Measurements from ENCODE around the gene AGAP1.

DNA sequence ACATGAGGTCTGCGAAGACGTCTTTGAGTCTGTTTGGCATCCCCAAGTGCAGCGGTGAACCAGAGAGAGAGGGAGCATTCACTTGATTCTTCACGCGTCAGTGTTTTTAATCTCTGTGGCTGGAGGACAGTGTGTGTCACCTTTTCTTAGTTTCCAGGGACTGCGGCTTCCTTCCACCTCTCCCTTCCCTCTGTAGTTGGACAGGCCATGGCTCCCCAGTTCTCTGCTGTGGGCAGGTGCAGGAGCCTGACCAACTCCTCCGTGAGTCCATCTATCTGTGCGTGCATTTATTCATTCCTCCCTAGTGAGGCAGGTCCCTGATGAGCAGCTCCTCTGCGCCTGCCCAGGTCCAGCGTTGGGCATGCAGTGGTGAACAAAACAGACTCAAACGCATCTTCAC lies 42.9 kb downstream of the AGAP1 start:
- TF ChIP-seq, protein P1, sequence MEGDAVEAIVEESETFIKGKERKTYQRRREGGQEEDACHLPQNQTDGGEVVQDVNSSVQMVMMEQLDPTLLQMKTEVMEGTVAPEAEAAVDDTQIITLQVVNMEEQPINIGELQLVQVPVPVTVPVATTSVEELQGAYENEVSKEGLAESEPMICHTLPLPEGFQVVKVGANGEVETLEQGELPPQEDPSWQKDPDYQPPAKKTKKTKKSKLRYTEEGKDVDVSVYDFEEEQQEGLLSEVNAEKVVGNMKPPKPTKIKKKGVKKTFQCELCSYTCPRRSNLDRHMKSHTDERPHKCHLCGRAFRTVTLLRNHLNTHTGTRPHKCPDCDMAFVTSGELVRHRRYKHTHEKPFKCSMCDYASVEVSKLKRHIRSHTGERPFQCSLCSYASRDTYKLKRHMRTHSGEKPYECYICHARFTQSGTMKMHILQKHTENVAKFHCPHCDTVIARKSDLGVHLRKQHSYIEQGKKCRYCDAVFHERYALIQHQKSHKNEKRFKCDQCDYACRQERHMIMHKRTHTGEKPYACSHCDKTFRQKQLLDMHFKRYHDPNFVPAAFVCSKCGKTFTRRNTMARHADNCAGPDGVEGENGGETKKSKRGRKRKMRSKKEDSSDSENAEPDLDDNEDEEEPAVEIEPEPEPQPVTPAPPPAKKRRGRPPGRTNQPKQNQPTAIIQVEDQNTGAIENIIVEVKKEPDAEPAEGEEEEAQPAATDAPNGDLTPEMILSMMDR (IDR thresholded peaks at IDR 0.05; ENCODE audit: low read depth, low read length, missing input control) = no peak
- TF ChIP-seq, protein P2, sequence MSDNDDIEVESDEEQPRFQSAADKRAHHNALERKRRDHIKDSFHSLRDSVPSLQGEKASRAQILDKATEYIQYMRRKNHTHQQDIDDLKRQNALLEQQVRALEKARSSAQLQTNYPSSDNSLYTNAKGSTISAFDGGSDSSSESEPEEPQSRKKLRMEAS (IDR thresholded peaks at IDR 0.05) = no peak
- TF ChIP-seq, protein P3, sequence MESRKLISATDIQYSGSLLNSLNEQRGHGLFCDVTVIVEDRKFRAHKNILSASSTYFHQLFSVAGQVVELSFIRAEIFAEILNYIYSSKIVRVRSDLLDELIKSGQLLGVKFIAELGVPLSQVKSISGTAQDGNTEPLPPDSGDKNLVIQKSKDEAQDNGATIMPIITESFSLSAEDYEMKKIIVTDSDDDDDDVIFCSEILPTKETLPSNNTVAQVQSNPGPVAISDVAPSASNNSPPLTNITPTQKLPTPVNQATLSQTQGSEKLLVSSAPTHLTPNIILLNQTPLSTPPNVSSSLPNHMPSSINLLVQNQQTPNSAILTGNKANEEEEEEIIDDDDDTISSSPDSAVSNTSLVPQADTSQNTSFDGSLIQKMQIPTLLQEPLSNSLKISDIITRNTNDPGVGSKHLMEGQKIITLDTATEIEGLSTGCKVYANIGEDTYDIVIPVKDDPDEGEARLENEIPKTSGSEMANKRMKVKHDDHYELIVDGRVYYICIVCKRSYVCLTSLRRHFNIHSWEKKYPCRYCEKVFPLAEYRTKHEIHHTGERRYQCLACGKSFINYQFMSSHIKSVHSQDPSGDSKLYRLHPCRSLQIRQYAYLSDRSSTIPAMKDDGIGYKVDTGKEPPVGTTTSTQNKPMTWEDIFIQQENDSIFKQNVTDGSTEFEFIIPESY (IDR thresholded peaks at IDR 0.05) = no peak
- TF ChIP-seq GABPA (IDR thresholded peaks at IDR 0.05 in 1 of 2, conservative IDR thresholded peaks at IDR 0.05 in 1 of 2) (no peak), RXRA (IDR thresholded peaks at IDR 0.05) (no peak), FOXA1 (IDR thresholded peaks at IDR 0.05) (no peak), HNF4A (conservative IDR thresholded peaks at IDR 0.05) (no peak)
- TF ChIP-seq, protein P4, sequence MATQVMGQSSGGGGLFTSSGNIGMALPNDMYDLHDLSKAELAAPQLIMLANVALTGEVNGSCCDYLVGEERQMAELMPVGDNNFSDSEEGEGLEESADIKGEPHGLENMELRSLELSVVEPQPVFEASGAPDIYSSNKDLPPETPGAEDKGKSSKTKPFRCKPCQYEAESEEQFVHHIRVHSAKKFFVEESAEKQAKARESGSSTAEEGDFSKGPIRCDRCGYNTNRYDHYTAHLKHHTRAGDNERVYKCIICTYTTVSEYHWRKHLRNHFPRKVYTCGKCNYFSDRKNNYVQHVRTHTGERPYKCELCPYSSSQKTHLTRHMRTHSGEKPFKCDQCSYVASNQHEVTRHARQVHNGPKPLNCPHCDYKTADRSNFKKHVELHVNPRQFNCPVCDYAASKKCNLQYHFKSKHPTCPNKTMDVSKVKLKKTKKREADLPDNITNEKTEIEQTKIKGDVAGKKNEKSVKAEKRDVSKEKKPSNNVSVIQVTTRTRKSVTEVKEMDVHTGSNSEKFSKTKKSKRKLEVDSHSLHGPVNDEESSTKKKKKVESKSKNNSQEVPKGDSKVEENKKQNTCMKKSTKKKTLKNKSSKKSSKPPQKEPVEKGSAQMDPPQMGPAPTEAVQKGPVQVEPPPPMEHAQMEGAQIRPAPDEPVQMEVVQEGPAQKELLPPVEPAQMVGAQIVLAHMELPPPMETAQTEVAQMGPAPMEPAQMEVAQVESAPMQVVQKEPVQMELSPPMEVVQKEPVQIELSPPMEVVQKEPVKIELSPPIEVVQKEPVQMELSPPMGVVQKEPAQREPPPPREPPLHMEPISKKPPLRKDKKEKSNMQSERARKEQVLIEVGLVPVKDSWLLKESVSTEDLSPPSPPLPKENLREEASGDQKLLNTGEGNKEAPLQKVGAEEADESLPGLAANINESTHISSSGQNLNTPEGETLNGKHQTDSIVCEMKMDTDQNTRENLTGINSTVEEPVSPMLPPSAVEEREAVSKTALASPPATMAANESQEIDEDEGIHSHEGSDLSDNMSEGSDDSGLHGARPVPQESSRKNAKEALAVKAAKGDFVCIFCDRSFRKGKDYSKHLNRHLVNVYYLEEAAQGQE (IDR thresholded peaks at IDR 0.05) = no peak

Data from liver (tissue), 3 donors.